Sigmoid colon (tissue), 7 donors: ENCODE data around the gene TAS2R30. TPM values are rescaled to one million over a fixed set of nuclear protein-coding genes. Genes with fewer than 3 reads are reported as not detected.
"Not testable (repeated sequence)": the region's sequence is repeated elsewhere in the genome, so short reads cannot be mapped to it uniquely, and the experiment has no call there.

Experiments used
- DNase-seq: peaks from one replicate; pipeline ENCODE4 v3.0.0-alpha.2; 2019
- H3K27ac ChIP-seq, 4 donors: fragments of 200-600 bp; sonication (generic); one replicate each; pipeline ENCODE4 v1.5.1; 2016 to 2019; ENCODE audit warnings: mild to moderate bottlenecking in 1 of 4
- H3K27me3 ChIP-seq, 3 donors: fragments of 200-600 bp; sonication (generic); one replicate each; pipeline ENCODE4 v1.5.1; 2019; ENCODE audit warnings: mild to moderate bottlenecking in 1 of 3
- H3K36me3 ChIP-seq, 4 donors: fragments of 200-600 bp; sonication (generic); one replicate each; pipeline ENCODE4 v1.5.1; 2016 to 2019
- H3K4me1 ChIP-seq, 4 donors: fragments of 200-600 bp; sonication (generic); one replicate each; pipeline ENCODE4 v1.5.1; 2017 to 2019
- H3K4me3 ChIP-seq, 4 donors: fragments of 200-600 bp; sonication (generic); one replicate each; pipeline ENCODE4 v1.5.1; 2017 to 2019; ENCODE audit warnings: mild to moderate bottlenecking in 2 of 4, moderate library complexity in 1 of 4
- H3K9me3 ChIP-seq, 4 donors: fragments of 200-600 bp in 3 of 4; sonication (generic) in 3 of 4; one replicate each; pipeline versions ENCODE4 v1.5.1 to v1.6.1; 2013 to 2019
- CTCF ChIP-seq, 4 experiments: fragments of 450-650 bp in 3 of 4; fragments of 200-600 bp in 1 of 4; IDR thresholded peaks; one replicate each; pipeline ENCODE4 v1.5.1; 2016 to 2019; ENCODE audit warnings: antibody characterized with exemption in 4 of 4, mild to moderate bottlenecking in 3 of 4, moderate library complexity in 2 of 4
- EP300 ChIP-seq, 4 donors: sonication (generic); formaldehyde crosslinking; IDR thresholded peaks; one replicate each; pipeline ENCODE4 v1.6.1; 2017; ENCODE audit warnings: antibody characterized with exemption in 4 of 4
- POLR2A ChIP-seq, 2 donors: fragments of 450-650 bp; IDR thresholded peaks; one replicate each; pipeline ENCODE4 v1.6.1; 2016; ENCODE audit warnings: antibody characterized with exemption in 2 of 2, mild to moderate bottlenecking in 2 of 2, moderate library complexity in 2 of 2
- POLR2AphosphoS5 ChIP-seq, 4 donors: sonication (generic); formaldehyde crosslinking; IDR thresholded peaks; one replicate each; pipeline ENCODE4 v1.6.1; 2017; ENCODE audit warnings: antibody characterized with exemption in 4 of 4
- WGBS, 2 donors: extraction: QIAGEN DNeasy Blood & Tissue Kit; methylation state at CpG; one replicate each; pipeline ENCODE4 v1.1.7; 2013; 5-methylcytosine and 5-hydroxymethylcytosine counted together
- intact Hi-C: fragments of 100-400 bp; cut with DNase I; formaldehyde crosslinking; loops from one replicate; pipeline ENCODE4 v1.15.1; 2023
- polyA plus RNA-seq, 3 donors: library from polyadenylated mRNA; stranded (reverse); fragments of 200-250 nt; gene quantifications; one replicate each; pipeline ENCODE4 v1.2.3, GENCODE V29; 2013
- total RNA-seq, 4 donors: library from RNA; depleted of rRNA; stranded (reverse); fragments of >200 nt; gene quantifications; one replicate each; pipeline ENCODE4 v1.1.0, GENCODE V29; 2016
- donor health status: healthy with polysubstance abuse.
- donor health status: Bipolar disorder and iron deficiency.
- donor health status: healthy.

TAS2R30 gene
- total and polyA plus RNA-seq, 7 donors: 0.36 to 10.5 (median 8.9) TPM; not detected in 2

DNA sequence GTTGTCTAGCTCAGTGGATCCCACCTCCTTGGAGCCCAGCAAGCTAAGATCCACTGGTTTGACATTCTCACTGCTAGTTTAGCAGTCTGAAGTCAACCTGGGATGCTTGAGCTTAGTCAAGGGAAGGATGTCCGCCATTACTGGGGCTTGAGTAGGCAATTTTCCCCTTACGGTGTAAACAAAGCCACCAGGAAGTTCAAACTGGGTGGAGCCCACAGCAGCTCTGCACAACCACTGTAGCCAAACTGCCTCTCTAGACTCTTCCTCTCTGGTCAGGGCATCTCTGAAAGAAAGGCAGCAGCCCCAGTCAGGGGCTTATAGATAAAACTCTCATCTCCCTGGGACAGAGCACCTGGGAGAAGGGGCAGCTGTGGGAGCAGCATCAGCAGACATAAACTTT lies 25.6 kb downstream of the TAS2R30 start:
- peaks cover 0 to 2% (median 0%) of the 10 kb centered on the region in 4 donors for H3K9me3 ChIP-seq
- intact Hi-C loops: no loop called here
- H3K4me3 ChIP-seq: no peak overlapping the region
- no peaks in the 10 kb centered on the region for H3K27me3 ChIP-seq
- DNase-seq: no peak
- TF ChIP-seq POLR2AphosphoS5 (IDR thresholded peaks at IDR 0.05) (no peak), EP300 (IDR thresholded peaks at IDR 0.05) (no peak), CTCF (IDR thresholded peaks at IDR 0.05) (no peak), POLR2A (IDR thresholded peaks at IDR 0.05) (no peak)
- H3K27ac ChIP-seq: no peak overlapping the region
- no peaks in the 10 kb centered on the region for H3K36me3 ChIP-seq
- no peaks in the 10 kb centered on the region for H3K4me1 ChIP-seq
- WGBS, 2 donors: 85 to 92% methylated on average over 2 of the region's 2 CpGs

- H3K36me3 ChIP-seq: no peaks in the 10 kb centered on the region
- H3K4me3 ChIP-seq: no peak overlapping the region
- WGBS, 2 donors: 94 to 96% methylated on average over 1 of the region's 1 CpG
- TF ChIP-seq POLR2A (IDR thresholded peaks at IDR 0.05): no peak
- no peak for TF ChIP-seq EP300 (IDR thresholded peaks at IDR 0.05)
- no peak for TF ChIP-seq CTCF (IDR thresholded peaks at IDR 0.05)
- no peak overlapping the region for H3K27ac ChIP-seq
- peaks cover 0 to 2% (median 0%) of the 10 kb centered on the region in 4 donors for H3K9me3 ChIP-seq
- intact Hi-C loops: no loop called here
- DNase-seq: no peak
- no peaks in the 10 kb centered on the region for H3K27me3 ChIP-seq
- no peaks in the 10 kb centered on the region for H3K4me1 ChIP-seq
Observed at GRCh38 chr12:11107719-11108118, 26.7 kb downstream of the TAS2R30 start.

- Histone ChIP-seq H3K4me3 (no peak overlapping the region), H3K9me3 (peaks cover 0 to 2% (median 0%) of the 10 kb centered on the region in 4 donors), H3K4me1 (no peaks in the 10 kb centered on the region), H3K27ac (no peak overlapping the region), H3K27me3 (no peaks in the 10 kb centered on the region), H3K36me3 (no peaks in the 10 kb centered on the region)
- 93 to 96% methylated on average over 2 of the region's 2 CpGs for WGBS, 2 donors
- DNase-seq: no peak
- no peak for TF ChIP-seq EP300 (IDR thresholded peaks at IDR 0.05)
- intact Hi-C loops: no loop called here
Observed at GRCh38 chr12:11106288-11106687, 28.2 kb downstream of the TAS2R30 start.

DNA sequence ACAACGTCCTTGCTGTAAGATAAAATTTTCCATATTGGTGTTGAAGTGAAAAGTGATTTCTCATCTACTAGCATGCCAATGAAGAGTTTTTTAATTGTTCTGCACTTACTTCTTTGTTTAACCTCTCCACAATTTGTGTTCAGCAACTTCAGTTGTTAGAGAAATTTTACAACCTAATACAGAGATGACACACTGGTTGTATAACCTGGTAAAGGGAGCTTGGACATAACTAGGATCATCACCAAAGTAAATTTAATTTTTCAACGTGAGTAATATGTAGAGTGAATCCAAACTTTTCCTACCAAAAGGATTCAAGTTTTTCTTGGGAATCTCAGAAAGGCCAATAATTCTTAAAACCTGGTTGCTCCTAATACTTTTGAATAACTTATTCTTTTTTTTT lies 28.9 kb downstream of the TAS2R30 start:
- 26 to 76% methylated on average over 2 of the region's 2 CpGs for WGBS, 2 donors
- intact Hi-C loops: no loop called here
- no peaks in the 10 kb centered on the region for H3K36me3 ChIP-seq
- H3K4me3 ChIP-seq: no peak overlapping the region
- H3K27ac ChIP-seq: no peak overlapping the region
- H3K27me3 ChIP-seq: no peaks in the 10 kb centered on the region
- DNase-seq: no peak
- H3K4me1 ChIP-seq: no peaks in the 10 kb centered on the region
- TF ChIP-seq EP300 (IDR thresholded peaks at IDR 0.05) (no peak), POLR2A (IDR thresholded peaks at IDR 0.05) (no peak), CTCF (IDR thresholded peaks at IDR 0.05) (no peak), POLR2AphosphoS5 (IDR thresholded peaks at IDR 0.05) (no peak)
- H3K9me3 ChIP-seq: peaks cover 0 to 2% (median 0%) of the 10 kb centered on the region in 4 donors

DNA sequence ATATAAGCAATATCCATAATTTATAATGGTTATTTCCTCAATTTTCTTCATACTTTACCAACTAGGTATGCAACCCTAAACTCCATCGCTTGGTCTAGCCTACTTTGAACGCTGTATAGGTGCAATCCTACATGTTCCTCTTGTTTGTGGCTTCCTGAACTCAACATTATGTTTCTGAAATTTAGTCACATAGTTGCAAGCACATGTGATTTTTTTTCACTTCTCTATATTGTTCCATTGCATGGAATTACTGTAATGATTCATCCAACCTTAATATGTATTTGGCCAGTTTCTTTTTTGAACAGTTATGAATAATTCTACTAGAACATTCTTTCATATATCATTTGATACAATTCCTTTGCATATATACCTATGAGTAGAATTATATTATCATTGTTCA lies 39.5 kb downstream of the TAS2R30 start:
- H3K27me3 ChIP-seq, H3K4me1 ChIP-seq, H3K27ac ChIP-seq, DNase-seq, H3K9me3 ChIP-seq, intact Hi-C loops, H3K4me3 ChIP-seq, H3K36me3 ChIP-seq: not testable (repeated sequence)
- WGBS, 2 donors: no CpG with 5 or more reads among the region's 2 CpGs

- no peaks in the 10 kb centered on the region for H3K9me3 ChIP-seq
- WGBS, 2 donors: 93 to 94% methylated on average over 3 to 6 of the region's 6 CpGs
- H3K27ac ChIP-seq: no peak within 1 kb of the TSS
- no peaks in the 10 kb centered on the region for H3K4me1 ChIP-seq
- no peaks in the 10 kb centered on the region for H3K27me3 ChIP-seq
- TF ChIP-seq CTCF (IDR thresholded peaks at IDR 0.05): no peak
- no peak for TF ChIP-seq POLR2A (IDR thresholded peaks at IDR 0.05)
- no peak for TF ChIP-seq POLR2AphosphoS5 (IDR thresholded peaks at IDR 0.05)
- no peak for TF ChIP-seq EP300 (IDR thresholded peaks at IDR 0.05)
- no peak for DNase-seq
- intact Hi-C loops: no loop called here
- H3K36me3 ChIP-seq: no peaks in the 10 kb centered on the region
- no peak within 1 kb of the TSS for H3K4me3 ChIP-seq
Observed at GRCh38 chr12:11092128-11092527, 42.3 kb downstream of the TAS2R30 start, which contains the start of gene TAS2R43. TAS2R43 (minus strand) TSS chr12:11092313; CDS start chr12:11092229, 84 bp downstream.
